Measurements from ENCODE around the gene RUNX2. TPM values are rescaled to one million over a fixed set of nuclear protein-coding genes. Genes with fewer than 3 reads are reported as not detected.

The RUNX2 gene
- total and polyA plus RNA-seq, 2 experiments from 2014 or later, result 4.4 to 5.2 TPM

GRCh38 chr6:45548657-45549515 is 220.8 kb downstream of the RUNX2 start:
- TF ChIP-seq EZH2 (IDR thresholded peaks at IDR 0.05; ENCODE audit: insufficient read depth, poor library complexity, severe bottlenecking) (no peak), EZH2phosphoT487 (IDR thresholded peaks at IDR 0.05; ENCODE audit: insufficient read depth, low read depth) (no peak)
- H2AFZ ChIP-seq, result no peak overlapping the region
- H3K27ac ChIP-seq, result no peak overlapping the region
- no peak overlapping the region for H3K4me3 ChIP-seq
- no peaks in the 10 kb centered on the region for H3K79me2 ChIP-seq (ENCODE audit: insufficient read depth)
- H3K4me2 ChIP-seq (ENCODE audit: unreplicated experiment), result no peak overlapping the region
- no peaks in the 10 kb centered on the region for H3K9me3 ChIP-seq (ENCODE audit: low read depth)
- in situ Hi-C loops (cut with MboI), result no loop called here
- 91 to 94% methylated on average over 7 of the region's 7 CpGs for WGBS, 2 experiments (ENCODE audit: low coverage in 1 of 2, low lambda C conversion rate in 2 of 2, missing lambda C conversion rate in 2 of 2)
- H3K9me2 ChIP-seq (ENCODE audit: insufficient read depth), result no peaks in the 10 kb centered on the region
- DNase-seq, result no peak
- no peaks in the 10 kb centered on the region for H3K27me3 ChIP-seq (replicated peaks; ENCODE audit: insufficient read depth)
- H3K9ac ChIP-seq, result no peak overlapping the region
- H3K4me1 ChIP-seq (ENCODE audit: insufficient read depth), result peaks cover 4% of the 10 kb centered on the region
- no peaks in the 10 kb centered on the region for H4K20me1 ChIP-seq (ENCODE audit: insufficient read depth)
- 0 out of 2 replicates have a peak, but pooled peaks cover 4% of the 10 kb centered on the region for H3K36me3 ChIP-seq (ENCODE audit: low read depth)
- H3F3A ChIP-seq (ENCODE audit: insufficient read depth), result peaks cover 3% of the 10 kb centered on the region; the same call in 1 of the 2 replicates

DNA sequence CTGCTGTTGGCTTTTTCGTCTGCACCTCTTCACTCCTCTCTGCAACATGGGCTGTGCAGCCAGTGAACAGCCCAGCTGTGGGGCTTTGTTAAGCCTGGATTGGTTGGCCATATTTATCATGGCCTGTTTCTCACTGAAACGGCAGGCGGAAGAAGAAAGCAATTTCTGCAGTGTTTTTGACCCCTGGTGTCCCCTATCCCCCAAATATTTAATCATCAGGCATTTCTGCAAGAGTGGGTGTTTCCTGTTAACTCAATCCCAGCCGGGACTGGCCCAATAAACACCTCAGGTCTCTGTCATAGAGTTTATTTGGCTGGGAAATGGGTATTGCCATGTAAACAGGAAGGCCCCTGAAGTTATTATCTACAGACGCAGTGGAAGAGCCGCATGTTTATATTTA is 224.4 kb downstream of the RUNX2 start:
- peaks cover 21% of the 10 kb centered on the region for H3K4me1 ChIP-seq (ENCODE audit: insufficient read depth)
- H2AFZ ChIP-seq, result no peak overlapping the region
- 0 out of 2 replicates have a peak, but pooled peaks cover 4% of the 10 kb centered on the region for H3K36me3 ChIP-seq (ENCODE audit: low read depth)
- no peak for DNase-seq
- H3K27ac ChIP-seq, result no peak overlapping the region
- H3F3A ChIP-seq (ENCODE audit: insufficient read depth), result peaks cover 32% of the 10 kb centered on the region
- no peak overlapping the region for H3K4me2 ChIP-seq (ENCODE audit: unreplicated experiment)
- 81% methylated on average over 6 of the region's 6 CpGs for WGBS, 2 experiments (ENCODE audit: low coverage in 1 of 2, low lambda C conversion rate in 2 of 2, missing lambda C conversion rate in 2 of 2)
- no peaks in the 10 kb centered on the region for H4K20me1 ChIP-seq (ENCODE audit: insufficient read depth)
- H3K27me3 ChIP-seq (replicated peaks; ENCODE audit: insufficient read depth), result no peaks in the 10 kb centered on the region
- H3K79me2 ChIP-seq (ENCODE audit: insufficient read depth), result no peaks in the 10 kb centered on the region
- no peak overlapping the region for H3K9ac ChIP-seq
- TF ChIP-seq EZH2 (IDR thresholded peaks at IDR 0.05; ENCODE audit: insufficient read depth, poor library complexity, severe bottlenecking), result no peak
- no peak for TF ChIP-seq EZH2phosphoT487 (IDR thresholded peaks at IDR 0.05; ENCODE audit: insufficient read depth, low read depth)
- no peaks in the 10 kb centered on the region for H3K9me3 ChIP-seq (ENCODE audit: low read depth)
- in situ Hi-C loops (cut with MboI), result no loop called here
- H3K4me3 ChIP-seq, result no peak overlapping the region
- H3K9me2 ChIP-seq (ENCODE audit: insufficient read depth), result no peaks in the 10 kb centered on the region

- 72 to 73% methylated on average over 4 of the region's 4 CpGs for WGBS, 2 experiments (ENCODE audit: low coverage in 1 of 2, low lambda C conversion rate in 2 of 2, missing lambda C conversion rate in 2 of 2)
- Histone ChIP-seq H3K79me2 (ENCODE audit: insufficient read depth) (no peaks in the 10 kb centered on the region), H3K9me2 (ENCODE audit: insufficient read depth) (no peaks in the 10 kb centered on the region), H3F3A (ENCODE audit: insufficient read depth) (peaks cover 32% of the 10 kb centered on the region), H3K36me3 (ENCODE audit: low read depth) (no peaks in the 10 kb centered on the region), H3K4me3 (no peak overlapping the region), H3K9ac (no peak overlapping the region), H4K20me1 (ENCODE audit: insufficient read depth) (no peaks in the 10 kb centered on the region), H3K27ac (no peak overlapping the region), H3K4me1 (ENCODE audit: insufficient read depth) (peaks cover 21% of the 10 kb centered on the region), H2AFZ (no peak overlapping the region), H3K9me3 (ENCODE audit: low read depth) (no peaks in the 10 kb centered on the region), H3K27me3 (replicated peaks; ENCODE audit: insufficient read depth) (no peaks in the 10 kb centered on the region), H3K4me2 (ENCODE audit: unreplicated experiment) (no peak overlapping the region)
- DNase-seq, result no peak
- in situ Hi-C loops (cut with MboI), result no loop called here
- no peak for TF ChIP-seq EZH2phosphoT487 (IDR thresholded peaks at IDR 0.05; ENCODE audit: insufficient read depth, low read depth)
These were observed 225.7 kb downstream of the RUNX2 start for GRCh38 chr6:45553730-45554344.

GRCh38 chr6:45554591-45554990 is 226.5 kb downstream of the RUNX2 start:
- Histone ChIP-seq H3K79me2 (ENCODE audit: insufficient read depth) (no peaks in the 10 kb centered on the region), H3K9me3 (ENCODE audit: low read depth) (no peaks in the 10 kb centered on the region), H3K4me1 (ENCODE audit: insufficient read depth) (peaks cover 21% of the 10 kb centered on the region), H3K4me3 (no peak overlapping the region), H3F3A (ENCODE audit: insufficient read depth) (peaks cover 32% of the 10 kb centered on the region), H3K9ac (no peak overlapping the region), H3K27me3 (replicated peaks; ENCODE audit: insufficient read depth) (no peaks in the 10 kb centered on the region), H3K4me2 (ENCODE audit: unreplicated experiment) (no peak overlapping the region), H3K9me2 (ENCODE audit: insufficient read depth) (no peaks in the 10 kb centered on the region), H2AFZ (no peak overlapping the region), H3K36me3 (ENCODE audit: low read depth) (no peaks in the 10 kb centered on the region), H4K20me1 (ENCODE audit: insufficient read depth) (no peaks in the 10 kb centered on the region), H3K27ac (no peak overlapping the region)
- in situ Hi-C loops (cut with MboI), result no loop called here
- WGBS, 2 experiments (ENCODE audit: low coverage in 1 of 2, low lambda C conversion rate in 2 of 2, missing lambda C conversion rate in 2 of 2), result 0% methylated on average over 1 of the region's 1 CpG
- DNase-seq, result peak; percentile 29
- TF ChIP-seq EZH2phosphoT487 (IDR thresholded peaks at IDR 0.05; ENCODE audit: insufficient read depth, low read depth) (no peak), EZH2 (IDR thresholded peaks at IDR 0.05; ENCODE audit: insufficient read depth, poor library complexity, severe bottlenecking) (no peak)
